Measurements from ENCODE around the gene PDE4D.
A peak's percentile ranks its signal among the peaks of the same experiment; 100 is the strongest.

PDE4D gene

GRCh38 chr5:59712836-59713497 lies 180.6 kb downstream of the PDE4D start:
- TF ChIP-seq, protein P1, sequence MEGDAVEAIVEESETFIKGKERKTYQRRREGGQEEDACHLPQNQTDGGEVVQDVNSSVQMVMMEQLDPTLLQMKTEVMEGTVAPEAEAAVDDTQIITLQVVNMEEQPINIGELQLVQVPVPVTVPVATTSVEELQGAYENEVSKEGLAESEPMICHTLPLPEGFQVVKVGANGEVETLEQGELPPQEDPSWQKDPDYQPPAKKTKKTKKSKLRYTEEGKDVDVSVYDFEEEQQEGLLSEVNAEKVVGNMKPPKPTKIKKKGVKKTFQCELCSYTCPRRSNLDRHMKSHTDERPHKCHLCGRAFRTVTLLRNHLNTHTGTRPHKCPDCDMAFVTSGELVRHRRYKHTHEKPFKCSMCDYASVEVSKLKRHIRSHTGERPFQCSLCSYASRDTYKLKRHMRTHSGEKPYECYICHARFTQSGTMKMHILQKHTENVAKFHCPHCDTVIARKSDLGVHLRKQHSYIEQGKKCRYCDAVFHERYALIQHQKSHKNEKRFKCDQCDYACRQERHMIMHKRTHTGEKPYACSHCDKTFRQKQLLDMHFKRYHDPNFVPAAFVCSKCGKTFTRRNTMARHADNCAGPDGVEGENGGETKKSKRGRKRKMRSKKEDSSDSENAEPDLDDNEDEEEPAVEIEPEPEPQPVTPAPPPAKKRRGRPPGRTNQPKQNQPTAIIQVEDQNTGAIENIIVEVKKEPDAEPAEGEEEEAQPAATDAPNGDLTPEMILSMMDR (conservative IDR thresholded peaks at IDR 0.05; ENCODE audit: low read length): no peak
- DNase-seq (ENCODE audit: low read depth): peak; percentile 22

GRCh38 chr5:59711310-59711709 lies 182.2 kb downstream of the PDE4D start:
- DNase-seq (ENCODE audit: low read depth): peak; percentile 52
- no peak overlapping the region for H3K4me3 ChIP-seq (ENCODE audit: low read length)
- TF ChIP-seq, protein P1 (conservative IDR thresholded peaks at IDR 0.05; ENCODE audit: low read length): no peak

More at GRCh38 chr5:59712836-59713497, 180.6 kb downstream of the PDE4D start:
- no peak overlapping the region for H3K4me3 ChIP-seq (ENCODE audit: low read length)

- DNase-seq (ENCODE audit: low read depth): peak; percentile 77
- no peak overlapping the region for H3K4me3 ChIP-seq (ENCODE audit: low read length)
- TF ChIP-seq, protein P1 (conservative IDR thresholded peaks at IDR 0.05; ENCODE audit: low read length): no peak
These were observed 183.7 kb downstream of the PDE4D start for GRCh38 chr5:59709846-59710245.

GRCh38 chr5:59709346-59709821 lies 184.1 kb downstream of the PDE4D start:
- TF ChIP-seq, protein P1 (conservative IDR thresholded peaks at IDR 0.05; ENCODE audit: low read length): no peak
- H3K4me3 ChIP-seq (ENCODE audit: low read length): no peak overlapping the region
- no peak for DNase-seq (ENCODE audit: low read depth)

GRCh38 chr5:59704936-59705335 lies 188.6 kb downstream of the PDE4D start:
- TF ChIP-seq, protein P1 (conservative IDR thresholded peaks at IDR 0.05; ENCODE audit: low read length): no peak
- H3K4me3 ChIP-seq (ENCODE audit: low read length): no peak overlapping the region
- DNase-seq (ENCODE audit: low read depth): no peak

DNA sequence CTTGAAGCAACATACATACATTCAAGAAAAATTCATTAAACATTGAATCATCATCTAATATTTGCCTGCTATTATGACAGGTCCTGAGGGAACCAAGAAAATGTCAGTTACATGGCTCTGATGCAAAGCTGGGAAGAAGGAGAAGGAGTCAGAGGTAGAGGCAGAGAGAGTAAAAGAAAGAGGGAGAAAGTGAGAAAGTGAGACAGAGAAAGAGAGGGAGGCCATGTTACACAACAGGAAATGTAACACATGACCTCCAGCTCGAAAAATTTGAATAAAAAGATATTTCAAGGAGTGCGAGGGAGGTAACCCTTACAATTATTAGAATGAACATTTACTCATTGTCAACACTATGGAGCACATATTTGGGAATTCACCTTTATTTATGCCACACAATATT lies 189.7 kb downstream of the PDE4D start:
- TF ChIP-seq, protein P1 (conservative IDR thresholded peaks at IDR 0.05; ENCODE audit: low read length): no peak
- DNase-seq (ENCODE audit: low read depth): no peak
- no peak overlapping the region for H3K4me3 ChIP-seq (ENCODE audit: low read length)

Data from AG10803 (cell line).